GM23338 (cell line): ENCODE results near the gene ADIPOQ. TPM values are rescaled to one million over a fixed set of nuclear protein-coding genes. Genes with fewer than 3 reads are reported as not detected.

Experiments used
- ATAC-seq: fragments of 200-7000 bp; cut with Tn5 transposase; 3 replicates; pipeline ENCODE4 v1.9.1; 2020
- DNase-seq: peaks from one replicate; pipeline ENCODE4 v3.0.0-alpha.2; 2015; ENCODE audit warnings: low spot score
- H2AFZ ChIP-seq: fragments of 200-600 bp; sonication (generic); 2 replicates; pipeline ENCODE4 v1.8.0; 2016; ENCODE audit warnings: antibody characterized with exemption, mild to moderate bottlenecking, moderate library complexity
- H3F3A ChIP-seq: fragments of 200-600 bp; sonication (generic); replicated peaks from 2 replicates; pipeline ENCODE4 v1.8.0; 2017; ENCODE audit warnings: antibody characterized with exemption, mixed run types, low read depth
- H3K27ac ChIP-seq: fragments of 200-600 bp; sonication (generic); 2 replicates; pipeline ENCODE4 v1.6.1; 2016; ENCODE audit warnings: low read depth
- H3K27me3 ChIP-seq: fragments of 200-600 bp; sonication (generic); 2 replicates; pipeline ENCODE4 v1.8.0; 2016; ENCODE audit warnings: mild to moderate bottlenecking, mixed run types, moderate library complexity; ENCODE audit not compliant: insufficient read depth
- H3K36me3 ChIP-seq: fragments of 200-600 bp; sonication (generic); 2 replicates; pipeline ENCODE4 v1.8.0; 2016; ENCODE audit warnings: mild to moderate bottlenecking; ENCODE audit not compliant: insufficient read depth
- H3K4me1 ChIP-seq: fragments of 200-600 bp; sonication (generic); 2 replicates; pipeline ENCODE4 v1.8.0; 2016; ENCODE audit warnings: mild to moderate bottlenecking, moderate library complexity; ENCODE audit not compliant: insufficient read depth
- H3K4me2 ChIP-seq: fragments of 200-600 bp; sonication (generic); 2 replicates; pipeline ENCODE4 v1.7.1; 2017; ENCODE audit warnings: mixed run types
- H3K4me3 ChIP-seq: fragments of 200-600 bp; sonication (generic); 2 replicates; pipeline ENCODE4 v1.6.1; 2016; ENCODE audit warnings: mixed run types
- H3K79me2 ChIP-seq: fragments of 200-600 bp; sonication (generic); replicated peaks from 2 replicates; pipeline ENCODE4 v1.8.0; 2017; ENCODE audit warnings: mild to moderate bottlenecking; ENCODE audit not compliant: insufficient read depth
- H3K9me2 ChIP-seq: fragments of 200-600 bp; sonication (generic); 2 replicates; pipeline ENCODE4 v1.8.0; 2017; ENCODE audit not compliant: insufficient read depth
- H4K20me1 ChIP-seq: fragments of 200-600 bp; sonication (generic); replicated peaks from 2 replicates; pipeline ENCODE4 v1.8.0; 2017; ENCODE audit warnings: mild to moderate bottlenecking; ENCODE audit not compliant: insufficient read depth
- H3K27ac Mint-ChIP-seq: 2 replicates; pipeline ENCODE4 v1.8.0; 2020; ENCODE audit warnings: inconsistent platforms, mild to moderate bottlenecking, moderate library complexity, mixed read lengths
- H3K27me3 Mint-ChIP-seq: 3 replicates; pipeline ENCODE4 v1.8.0; 2022; ENCODE audit warnings: low read depth, mild to moderate bottlenecking, moderate library complexity, mixed read lengths, inconsistent platforms; ENCODE audit not compliant: insufficient read depth, poor library complexity
- H3K36me3 Mint-ChIP-seq: 3 replicates; pipeline ENCODE4 v1.8.0; 2021; ENCODE audit warnings: low read depth, mild to moderate bottlenecking, inconsistent platforms, moderate library complexity, mixed read lengths
- H3K4me1 Mint-ChIP-seq: 3 replicates; pipeline ENCODE4 v1.8.0; 2020; ENCODE audit warnings: mild to moderate bottlenecking, inconsistent platforms, mixed read lengths
- H3K4me3 Mint-ChIP-seq: 3 replicates; pipeline ENCODE4 v1.8.0; 2021; ENCODE audit warnings: moderate library complexity, mild to moderate bottlenecking, inconsistent platforms, mixed read lengths
- H3K9me3 Mint-ChIP-seq: 3 replicates; pipeline ENCODE4 v1.8.0; 2020; ENCODE audit warnings: moderate library complexity, mild to moderate bottlenecking, inconsistent platforms, mixed read lengths
- STAT1 ChIP-seq: IDR thresholded peaks from one replicate; pipeline ENCODE4 v1.6.1; 2016; ENCODE audit warnings: antibody characterized with exemption; ENCODE audit not compliant: unreplicated experiment
- polyA plus RNA-seq: library from polyadenylated mRNA; unstranded; fragments of >200 nt; fragmentation: Nextera tagmentation; extraction: Ambion mirVana; gene quantifications from 2 replicates; pipeline ENCODE4 v1.2.1, GENCODE V29; 2016
- total RNA-seq: library from RNA; depleted of rRNA; stranded (reverse); fragments of >200 nt; shearing (Covaris generic); gene quantifications from 2 replicates; pipeline ENCODE4 v1.2.3, GENCODE V29; 2014
- TF ChIP-seq, protein P1 (sequence below), 2 experiments: fragments of 200-600 bp in 1 of 2; sonication (generic) in 1 of 2; conservative IDR thresholded peaks; 2 replicates each; pipeline versions ENCODE4 v1.5.1 to v1.6.1; 2016 to 2017; ENCODE audit warnings: antibody characterized with exemption in 2 of 2, low read depth in 2 of 2, mild to moderate bottlenecking in 2 of 2, moderate library complexity in 1 of 2
- TF ChIP-seq, protein P2 (sequence below): fragments of 250-450 bp; sonication (Bioruptor Pico); IDR thresholded peaks from 2 replicates; pipeline ENCODE4 v1.5.0; 2020; ENCODE audit warnings: mild to moderate bottlenecking, moderate library complexity

The ADIPOQ gene
- total and polyA plus RNA-seq, 2 experiments from 2014 or later: not detected

DNA sequence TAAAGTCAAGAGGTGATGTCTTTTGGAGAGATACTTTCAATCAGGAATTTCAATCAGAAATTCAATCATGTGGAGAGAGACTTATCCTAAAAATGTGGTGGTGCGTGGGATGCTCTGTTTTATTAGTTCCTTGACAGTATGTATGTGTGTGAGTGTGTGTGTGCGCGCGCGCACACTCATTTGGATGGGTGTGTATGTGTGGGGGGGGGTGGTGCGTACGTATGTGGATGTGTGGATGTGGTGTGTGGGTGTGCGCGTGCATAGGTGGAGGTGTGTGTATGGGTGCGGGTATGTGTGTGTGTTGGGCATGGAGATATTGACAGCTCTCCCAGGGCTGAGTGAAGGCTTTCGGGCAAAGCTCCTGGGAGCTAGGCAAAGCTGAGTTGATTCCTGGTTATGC lies 2.4 kb downstream of the ADIPOQ start (continued):
- TF ChIP-seq, protein P1, sequence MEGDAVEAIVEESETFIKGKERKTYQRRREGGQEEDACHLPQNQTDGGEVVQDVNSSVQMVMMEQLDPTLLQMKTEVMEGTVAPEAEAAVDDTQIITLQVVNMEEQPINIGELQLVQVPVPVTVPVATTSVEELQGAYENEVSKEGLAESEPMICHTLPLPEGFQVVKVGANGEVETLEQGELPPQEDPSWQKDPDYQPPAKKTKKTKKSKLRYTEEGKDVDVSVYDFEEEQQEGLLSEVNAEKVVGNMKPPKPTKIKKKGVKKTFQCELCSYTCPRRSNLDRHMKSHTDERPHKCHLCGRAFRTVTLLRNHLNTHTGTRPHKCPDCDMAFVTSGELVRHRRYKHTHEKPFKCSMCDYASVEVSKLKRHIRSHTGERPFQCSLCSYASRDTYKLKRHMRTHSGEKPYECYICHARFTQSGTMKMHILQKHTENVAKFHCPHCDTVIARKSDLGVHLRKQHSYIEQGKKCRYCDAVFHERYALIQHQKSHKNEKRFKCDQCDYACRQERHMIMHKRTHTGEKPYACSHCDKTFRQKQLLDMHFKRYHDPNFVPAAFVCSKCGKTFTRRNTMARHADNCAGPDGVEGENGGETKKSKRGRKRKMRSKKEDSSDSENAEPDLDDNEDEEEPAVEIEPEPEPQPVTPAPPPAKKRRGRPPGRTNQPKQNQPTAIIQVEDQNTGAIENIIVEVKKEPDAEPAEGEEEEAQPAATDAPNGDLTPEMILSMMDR (conservative IDR thresholded peaks at IDR 0.05; ENCODE audit: low read depth in 2 of 2): no peak

DNA sequence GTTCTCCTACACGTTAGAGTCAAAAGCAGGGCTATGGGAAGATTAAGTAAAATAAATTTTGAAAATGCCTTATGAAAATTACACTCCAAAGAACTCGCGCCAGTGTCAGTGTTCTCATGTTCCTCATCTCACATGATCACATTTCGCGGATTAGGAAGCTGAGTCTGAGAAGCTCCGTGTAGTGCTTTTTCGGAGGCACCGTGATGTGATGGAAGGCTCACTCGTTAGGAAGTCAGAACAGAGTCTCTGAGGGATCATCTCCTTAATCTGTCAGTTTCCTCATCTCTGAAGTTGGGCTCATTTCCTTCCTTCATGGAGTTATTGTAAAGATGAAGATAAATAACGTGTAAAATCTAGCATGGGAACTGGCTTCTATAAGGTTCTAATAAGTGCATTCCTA lies 3.2 kb downstream of the ADIPOQ start:
- H3K9me3 Mint-ChIP-seq: no peaks in the 10 kb centered on the region
- Histone ChIP-seq H3K27me3 (no peaks in the 10 kb centered on the region), H3K27ac (no peak overlapping the region), H3K4me2 (no peak overlapping the region), H3K9me2 (no peaks in the 10 kb centered on the region), H4K20me1 (no peaks in the 10 kb centered on the region), H3K4me3 (no peak overlapping the region), H2AFZ (peak overlapping the region; percentile 52; the same call in 1 of the 2 replicates), H3K79me2 (no peaks in the 10 kb centered on the region), H3F3A (no peaks in the 10 kb centered on the region), H3K4me1 (no peaks in the 10 kb centered on the region), H3K36me3 (no peaks in the 10 kb centered on the region)
- H3K27me3 Mint-ChIP-seq: no peaks in the 10 kb centered on the region
- H3K36me3 Mint-ChIP-seq: no peaks in the 10 kb centered on the region
- no peak for TF ChIP-seq STAT1
- TF ChIP-seq, protein P2, sequence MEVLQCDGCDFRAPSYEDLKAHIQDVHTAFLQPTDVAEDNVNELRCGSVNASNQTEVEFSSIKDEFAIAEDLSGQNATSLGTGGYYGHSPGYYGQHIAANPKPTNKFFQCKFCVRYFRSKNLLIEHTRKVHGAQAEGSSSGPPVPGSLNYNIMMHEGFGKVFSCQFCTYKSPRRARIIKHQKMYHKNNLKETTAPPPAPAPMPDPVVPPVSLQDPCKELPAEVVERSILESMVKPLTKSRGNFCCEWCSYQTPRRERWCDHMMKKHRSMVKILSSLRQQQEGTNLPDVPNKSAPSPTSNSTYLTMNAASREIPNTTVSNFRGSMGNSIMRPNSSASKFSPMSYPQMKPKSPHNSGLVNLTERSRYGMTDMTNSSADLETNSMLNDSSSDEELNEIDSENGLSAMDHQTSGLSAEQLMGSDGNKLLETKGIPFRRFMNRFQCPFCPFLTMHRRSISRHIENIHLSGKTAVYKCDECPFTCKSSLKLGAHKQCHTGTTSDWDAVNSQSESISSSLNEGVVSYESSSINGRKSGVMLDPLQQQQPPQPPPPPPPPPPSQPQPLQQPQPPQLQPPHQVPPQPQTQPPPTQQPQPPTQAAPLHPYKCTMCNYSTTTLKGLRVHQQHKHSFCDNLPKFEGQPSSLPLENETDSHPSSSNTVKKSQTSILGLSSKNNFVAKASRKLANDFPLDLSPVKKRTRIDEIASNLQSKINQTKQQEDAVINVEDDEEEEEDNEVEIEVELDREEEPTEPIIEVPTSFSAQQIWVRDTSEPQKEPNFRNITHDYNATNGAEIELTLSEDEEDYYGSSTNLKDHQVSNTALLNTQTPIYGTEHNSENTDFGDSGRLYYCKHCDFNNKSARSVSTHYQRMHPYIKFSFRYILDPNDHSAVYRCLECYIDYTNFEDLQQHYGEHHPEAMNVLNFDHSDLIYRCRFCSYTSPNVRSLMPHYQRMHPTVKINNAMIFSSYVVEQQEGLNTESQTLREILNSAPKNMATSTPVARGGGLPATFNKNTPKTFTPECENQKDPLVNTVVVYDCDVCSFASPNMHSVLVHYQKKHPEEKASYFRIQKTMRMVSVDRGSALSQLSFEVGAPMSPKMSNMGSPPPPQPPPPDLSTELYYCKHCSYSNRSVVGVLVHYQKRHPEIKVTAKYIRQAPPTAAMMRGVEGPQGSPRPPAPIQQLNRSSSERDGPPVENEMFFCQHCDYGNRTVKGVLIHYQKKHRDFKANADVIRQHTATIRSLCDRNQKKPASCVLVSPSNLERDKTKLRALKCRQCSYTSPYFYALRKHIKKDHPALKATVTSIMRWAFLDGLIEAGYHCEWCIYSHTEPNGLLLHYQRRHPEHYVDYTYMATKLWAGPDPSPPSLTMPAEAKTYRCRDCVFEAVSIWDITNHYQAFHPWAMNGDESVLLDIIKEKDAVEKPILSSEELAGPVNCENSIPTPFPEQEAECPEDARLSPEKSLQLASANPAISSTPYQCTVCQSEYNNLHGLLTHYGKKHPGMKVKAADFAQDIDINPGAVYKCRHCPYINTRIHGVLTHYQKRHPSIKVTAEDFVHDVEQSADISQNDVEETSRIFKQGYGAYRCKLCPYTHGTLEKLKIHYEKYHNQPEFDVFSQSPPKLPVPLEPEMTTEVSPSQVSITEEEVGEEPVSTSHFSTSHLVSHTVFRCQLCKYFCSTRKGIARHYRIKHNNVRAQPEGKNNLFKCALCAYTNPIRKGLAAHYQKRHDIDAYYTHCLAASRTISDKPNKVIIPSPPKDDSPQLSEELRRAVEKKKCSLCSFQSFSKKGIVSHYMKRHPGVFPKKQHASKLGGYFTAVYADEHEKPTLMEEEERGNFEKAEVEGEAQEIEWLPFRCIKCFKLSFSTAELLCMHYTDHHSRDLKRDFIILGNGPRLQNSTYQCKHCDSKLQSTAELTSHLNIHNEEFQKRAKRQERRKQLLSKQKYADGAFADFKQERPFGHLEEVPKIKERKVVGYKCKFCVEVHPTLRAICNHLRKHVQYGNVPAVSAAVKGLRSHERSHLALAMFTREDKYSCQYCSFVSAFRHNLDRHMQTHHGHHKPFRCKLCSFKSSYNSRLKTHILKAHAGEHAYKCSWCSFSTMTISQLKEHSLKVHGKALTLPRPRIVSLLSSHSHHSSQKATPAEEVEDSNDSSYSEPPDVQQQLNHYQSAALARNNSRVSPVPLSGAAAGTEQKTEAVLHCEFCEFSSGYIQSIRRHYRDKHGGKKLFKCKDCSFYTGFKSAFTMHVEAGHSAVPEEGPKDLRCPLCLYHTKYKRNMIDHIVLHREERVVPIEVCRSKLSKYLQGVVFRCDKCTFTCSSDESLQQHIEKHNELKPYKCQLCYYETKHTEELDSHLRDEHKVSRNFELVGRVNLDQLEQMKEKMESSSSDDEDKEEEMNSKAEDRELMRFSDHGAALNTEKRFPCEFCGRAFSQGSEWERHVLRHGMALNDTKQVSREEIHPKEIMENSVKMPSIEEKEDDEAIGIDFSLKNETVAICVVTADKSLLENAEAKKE (CRISPR knock-in tag): no peak
- ATAC-seq (no peak), DNase-seq (no peak)
- H3K4me1 Mint-ChIP-seq: no peaks in the 10 kb centered on the region; the same call in 2 of the 3 replicates
- no peak overlapping the region for H3K27ac Mint-ChIP-seq
- no peak overlapping the region for H3K4me3 Mint-ChIP-seq
